Endothelial cell (in vitro differentiated cells): ENCODE data around the gene DAND5. TPM values are rescaled to one million over a fixed set of nuclear protein-coding genes. Genes with fewer than 3 reads are reported as not detected.

Experiments
- DNase-seq: peaks from one replicate; pipeline ENCODE4 v3.0.0; 2021; ENCODE audit warnings: low spot score
- H3K27ac Mint-ChIP-seq: one replicate; pipeline ENCODE4 v1.8.0; 2021; ENCODE audit warnings: mixed read lengths, inconsistent platforms; ENCODE audit not compliant: unreplicated experiment
- H3K27me3 Mint-ChIP-seq: one replicate; pipeline ENCODE4 v1.8.0; 2021; ENCODE audit warnings: mild to moderate bottlenecking, moderate library complexity, mixed read lengths, inconsistent platforms; ENCODE audit not compliant: unreplicated experiment
- H3K36me3 Mint-ChIP-seq: one replicate; pipeline ENCODE4 v1.8.0; 2021; ENCODE audit warnings: mild to moderate bottlenecking, low read depth, mixed read lengths, inconsistent platforms; ENCODE audit not compliant: unreplicated experiment
- H3K4me1 Mint-ChIP-seq: one replicate; pipeline ENCODE4 v1.8.0; 2021; ENCODE audit warnings: mild to moderate bottlenecking, mixed read lengths, inconsistent platforms; ENCODE audit not compliant: unreplicated experiment
- H3K4me3 Mint-ChIP-seq: one replicate; pipeline ENCODE4 v1.8.0; 2021; ENCODE audit warnings: mild to moderate bottlenecking, mixed read lengths, inconsistent platforms; ENCODE audit not compliant: unreplicated experiment
- H3K9me3 Mint-ChIP-seq: one replicate; pipeline ENCODE4 v1.8.0; 2021; ENCODE audit warnings: mixed read lengths, inconsistent platforms; ENCODE audit not compliant: unreplicated experiment
- total RNA-seq: library from RNA; stranded (reverse); fragmentation: NEBNext Ultra II Directional; extraction: Animal tissue kit (Norgen Biotek cat#: 25700); gene quantifications from one replicate; pipeline ENCODE4 v1.2.1, GENCODE V29; 2021; ENCODE audit not compliant: unreplicated experiment
- TF ChIP-seq, protein P1 (sequence below): fragments of 200-600 bp; sonication (generic); IDR thresholded peaks from one replicate; pipeline ENCODE4 v1.5.0; 2021; ENCODE audit warnings: antibody characterized with exemption; ENCODE audit not compliant: unreplicated experiment

Gene DAND5
- total RNA-seq, 1 donor from 2014 or later: 0.69 TPM

GRCh38 chr19:12939975-12940423 is 29.4 kb upstream of the DAND5 start:
- H3K36me3 Mint-ChIP-seq: peaks cover 41% of the 10 kb centered on the region
- H3K27ac Mint-ChIP-seq: no peak overlapping the region
- no peak for DNase-seq
- peak overlapping the region; percentile 100 for H3K4me3 Mint-ChIP-seq
- H3K9me3 Mint-ChIP-seq: no peaks in the 10 kb centered on the region
- H3K4me1 Mint-ChIP-seq: peaks cover 38% of the 10 kb centered on the region
- TF ChIP-seq, protein P1, sequence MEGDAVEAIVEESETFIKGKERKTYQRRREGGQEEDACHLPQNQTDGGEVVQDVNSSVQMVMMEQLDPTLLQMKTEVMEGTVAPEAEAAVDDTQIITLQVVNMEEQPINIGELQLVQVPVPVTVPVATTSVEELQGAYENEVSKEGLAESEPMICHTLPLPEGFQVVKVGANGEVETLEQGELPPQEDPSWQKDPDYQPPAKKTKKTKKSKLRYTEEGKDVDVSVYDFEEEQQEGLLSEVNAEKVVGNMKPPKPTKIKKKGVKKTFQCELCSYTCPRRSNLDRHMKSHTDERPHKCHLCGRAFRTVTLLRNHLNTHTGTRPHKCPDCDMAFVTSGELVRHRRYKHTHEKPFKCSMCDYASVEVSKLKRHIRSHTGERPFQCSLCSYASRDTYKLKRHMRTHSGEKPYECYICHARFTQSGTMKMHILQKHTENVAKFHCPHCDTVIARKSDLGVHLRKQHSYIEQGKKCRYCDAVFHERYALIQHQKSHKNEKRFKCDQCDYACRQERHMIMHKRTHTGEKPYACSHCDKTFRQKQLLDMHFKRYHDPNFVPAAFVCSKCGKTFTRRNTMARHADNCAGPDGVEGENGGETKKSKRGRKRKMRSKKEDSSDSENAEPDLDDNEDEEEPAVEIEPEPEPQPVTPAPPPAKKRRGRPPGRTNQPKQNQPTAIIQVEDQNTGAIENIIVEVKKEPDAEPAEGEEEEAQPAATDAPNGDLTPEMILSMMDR: no peak
- peaks cover 8% of the 10 kb centered on the region for H3K27me3 Mint-ChIP-seq

DNA sequence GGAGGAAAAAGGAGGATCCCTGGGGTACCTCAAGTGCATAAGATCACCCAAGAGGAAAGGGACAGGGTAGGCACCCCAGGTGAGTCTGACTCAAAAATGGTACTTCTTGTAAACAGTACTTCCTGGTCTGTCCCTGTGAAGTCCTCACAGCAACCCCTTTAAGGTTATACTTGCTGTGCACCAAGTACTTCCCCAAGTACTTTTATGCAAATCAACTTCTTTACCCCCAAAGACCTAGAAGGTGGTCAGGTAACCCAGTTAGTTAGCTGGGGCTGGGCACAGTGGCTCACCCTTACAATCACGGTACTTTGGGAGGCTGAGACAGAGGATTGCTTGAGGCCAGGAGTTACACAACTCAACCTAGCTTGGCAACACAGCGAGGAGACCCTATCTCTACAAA is 28.5 kb upstream of the DAND5 start:
- no peaks in the 10 kb centered on the region for H3K9me3 Mint-ChIP-seq
- peaks cover 41% of the 10 kb centered on the region for H3K36me3 Mint-ChIP-seq
- peak overlapping the region; percentile 100 for H3K4me3 Mint-ChIP-seq
- no peak overlapping the region for H3K27ac Mint-ChIP-seq
- TF ChIP-seq, protein P1: no peak
- H3K4me1 Mint-ChIP-seq: peaks cover 38% of the 10 kb centered on the region
- no peak for DNase-seq
- H3K27me3 Mint-ChIP-seq: peaks cover 14% of the 10 kb centered on the region

GRCh38 chr19:12943437-12944044 is 25.8 kb upstream of the DAND5 start:
- peak overlapping the region; percentile 16 for H3K27ac Mint-ChIP-seq
- peaks cover 14% of the 10 kb centered on the region for H3K27me3 Mint-ChIP-seq
- no peak for DNase-seq
- H3K36me3 Mint-ChIP-seq: peaks cover 50% of the 10 kb centered on the region
- no peaks in the 10 kb centered on the region for H3K9me3 Mint-ChIP-seq
- H3K4me3 Mint-ChIP-seq: peak overlapping the region; percentile 37
- H3K4me1 Mint-ChIP-seq: peaks cover 39% of the 10 kb centered on the region
- TF ChIP-seq, protein P1: no peak

- Mint-ChIP-seq H3K9me3 (no peaks in the 10 kb centered on the region), H3K4me3 (peak overlapping the region; percentile 37), H3K27me3 (peaks cover 12% of the 10 kb centered on the region), H3K36me3 (peaks cover 46% of the 10 kb centered on the region), H3K27ac (peak overlapping the region; percentile 57), H3K4me1 (peaks cover 33% of the 10 kb centered on the region)
- TF ChIP-seq, protein P1: no peak
- no peak for DNase-seq
These were observed 25.2 kb upstream of the DAND5 start for GRCh38 chr19:12944104-12944674.

DNA sequence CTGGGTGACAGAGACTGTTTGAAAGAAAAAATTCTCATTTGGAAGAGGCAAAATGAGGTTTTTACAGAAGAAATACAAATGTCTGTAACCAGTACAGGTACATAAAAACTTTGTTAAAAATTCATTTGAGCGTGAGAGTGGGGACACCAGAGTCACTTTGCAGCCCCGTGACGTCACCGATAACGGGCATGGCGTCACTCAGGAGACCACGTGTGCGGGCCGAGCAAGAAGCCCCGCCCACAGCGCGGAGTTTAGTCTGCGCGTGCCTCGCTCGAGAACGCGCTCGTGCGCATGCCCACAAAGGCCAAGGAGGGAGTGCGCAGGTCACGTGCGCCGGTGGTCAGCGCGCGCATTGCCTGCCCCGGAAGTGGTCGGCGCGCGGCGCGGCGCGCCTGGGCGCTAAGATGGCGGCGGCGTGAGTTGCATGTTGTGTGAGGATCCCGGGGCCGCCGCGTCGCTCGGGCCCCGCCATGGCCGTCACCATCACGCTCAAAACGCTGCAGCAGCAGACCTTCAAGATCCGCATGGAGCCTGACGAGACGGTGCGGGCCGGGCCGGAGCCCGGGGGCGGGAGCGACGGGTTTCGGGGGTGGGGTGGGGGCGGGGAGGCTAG is 23.8 kb upstream of the DAND5 start, which contains the start of gene RAD23A:
Gene RAD23A (plus strand): TSS at position 384 of the 613 bp plus-strand sequence. CDS start 87 bp downstream, at position 471.
- H3K4me1 Mint-ChIP-seq: peaks cover 19% of the 10 kb centered on the region
- H3K27ac Mint-ChIP-seq: peak within 1 kb of the TSS; percentile 96
- peaks cover 41% of the 10 kb centered on the region for H3K36me3 Mint-ChIP-seq
- DNase-seq: peak; percentile 98
- peak within 1 kb of the TSS; percentile 95 for H3K4me3 Mint-ChIP-seq
- no peaks in the 10 kb centered on the region for H3K9me3 Mint-ChIP-seq
- TF ChIP-seq, protein P1: no peak
- H3K27me3 Mint-ChIP-seq: peaks cover 12% of the 10 kb centered on the region
